Ishikawa (cell line): ENCODE measurements around the gene TTC38.

Source experiments
- CEBPB ChIP-seq: IDR thresholded peaks from 2 replicates; pipeline ENCODE4 v1.6.1; 2012
- CREB1 ChIP-seq: IDR thresholded peaks from 2 replicates; pipeline ENCODE4 v1.6.1; 2012; ENCODE audit warnings: low read depth
- EGR1 ChIP-seq: IDR thresholded peaks from 2 replicates; pipeline ENCODE4 v1.6.1; 2012
- EP300 ChIP-seq: IDR thresholded peaks from 2 replicates; pipeline ENCODE4 v1.6.1; 2012; ENCODE audit warnings: borderline replicate concordance
- FOXM1 ChIP-seq: IDR thresholded peaks from 2 replicates; pipeline ENCODE4 v1.6.1; 2012; ENCODE audit warnings: low read depth, borderline replicate concordance
- NFIC ChIP-seq: IDR thresholded peaks from 2 replicates; pipeline ENCODE4 v1.6.1; 2012
- RAD21 ChIP-seq: IDR thresholded peaks from 2 replicates; pipeline ENCODE4 v1.6.1; 2012; ENCODE audit warnings: low read depth
- TAF1 ChIP-seq: IDR thresholded peaks from 2 replicates; pipeline ENCODE4 v1.6.1; 2012; ENCODE audit warnings: low read depth, mild to moderate bottlenecking
- TCF12 ChIP-seq: IDR thresholded peaks from 2 replicates; pipeline ENCODE4 v1.6.1; 2012; ENCODE audit warnings: low read depth
- TEAD4 ChIP-seq: IDR thresholded peaks from 2 replicates; pipeline ENCODE4 v1.6.1; 2012
- YY1 ChIP-seq: IDR thresholded peaks from 2 replicates; pipeline ENCODE4 v1.6.1; 2012; ENCODE audit warnings: low read depth
- ZBTB7A ChIP-seq: IDR thresholded peaks from 2 replicates; pipeline ENCODE4 v1.6.1; 2012; ENCODE audit warnings: low read depth
- TF ChIP-seq, protein P1 (sequence below): IDR thresholded peaks from 2 replicates; pipeline ENCODE4 v1.6.1; 2012; ENCODE audit warnings: low read depth, mild to moderate bottlenecking
- TF ChIP-seq, protein P2 (sequence below): IDR thresholded peaks from 2 replicates; pipeline ENCODE4 v1.6.1; 2012
- TF ChIP-seq, protein P3 (sequence below): IDR thresholded peaks from 2 replicates; pipeline ENCODE4 v1.6.1; 2012

TTC38 gene

DNA sequence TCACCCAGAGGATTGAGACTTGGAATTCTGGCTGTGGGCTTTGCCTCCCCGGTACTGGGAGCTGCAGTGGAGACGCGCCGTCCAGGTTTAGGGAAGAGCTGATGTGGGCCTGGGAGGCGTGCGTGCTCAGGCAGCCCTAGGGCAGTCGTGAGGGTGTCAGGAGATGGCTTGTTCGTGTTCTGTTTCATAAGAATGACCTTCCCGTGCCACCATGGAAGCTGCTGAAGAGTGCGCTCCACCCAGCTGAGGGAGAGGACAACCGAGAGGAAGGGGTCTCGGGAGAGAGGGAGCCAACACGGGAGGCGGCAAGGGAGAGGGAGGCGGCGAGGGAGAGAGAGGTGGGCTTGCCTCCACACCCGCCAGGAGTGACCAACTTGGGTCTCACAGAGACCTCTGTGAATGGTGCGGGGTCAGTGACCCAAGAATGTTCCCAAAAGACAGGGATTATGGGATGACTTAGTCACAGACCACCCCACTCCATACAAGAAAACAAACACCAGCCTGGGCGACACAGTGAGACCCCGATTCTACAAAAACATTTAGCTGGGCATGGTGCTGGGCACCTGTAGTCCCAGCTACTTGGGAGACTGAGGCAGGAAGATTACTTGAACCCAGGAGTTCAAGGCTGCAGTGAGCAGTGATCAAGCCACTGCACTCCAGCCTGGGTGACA lies 53.0 kb downstream of the TTC38 start:
- TF ChIP-seq, protein P1, sequence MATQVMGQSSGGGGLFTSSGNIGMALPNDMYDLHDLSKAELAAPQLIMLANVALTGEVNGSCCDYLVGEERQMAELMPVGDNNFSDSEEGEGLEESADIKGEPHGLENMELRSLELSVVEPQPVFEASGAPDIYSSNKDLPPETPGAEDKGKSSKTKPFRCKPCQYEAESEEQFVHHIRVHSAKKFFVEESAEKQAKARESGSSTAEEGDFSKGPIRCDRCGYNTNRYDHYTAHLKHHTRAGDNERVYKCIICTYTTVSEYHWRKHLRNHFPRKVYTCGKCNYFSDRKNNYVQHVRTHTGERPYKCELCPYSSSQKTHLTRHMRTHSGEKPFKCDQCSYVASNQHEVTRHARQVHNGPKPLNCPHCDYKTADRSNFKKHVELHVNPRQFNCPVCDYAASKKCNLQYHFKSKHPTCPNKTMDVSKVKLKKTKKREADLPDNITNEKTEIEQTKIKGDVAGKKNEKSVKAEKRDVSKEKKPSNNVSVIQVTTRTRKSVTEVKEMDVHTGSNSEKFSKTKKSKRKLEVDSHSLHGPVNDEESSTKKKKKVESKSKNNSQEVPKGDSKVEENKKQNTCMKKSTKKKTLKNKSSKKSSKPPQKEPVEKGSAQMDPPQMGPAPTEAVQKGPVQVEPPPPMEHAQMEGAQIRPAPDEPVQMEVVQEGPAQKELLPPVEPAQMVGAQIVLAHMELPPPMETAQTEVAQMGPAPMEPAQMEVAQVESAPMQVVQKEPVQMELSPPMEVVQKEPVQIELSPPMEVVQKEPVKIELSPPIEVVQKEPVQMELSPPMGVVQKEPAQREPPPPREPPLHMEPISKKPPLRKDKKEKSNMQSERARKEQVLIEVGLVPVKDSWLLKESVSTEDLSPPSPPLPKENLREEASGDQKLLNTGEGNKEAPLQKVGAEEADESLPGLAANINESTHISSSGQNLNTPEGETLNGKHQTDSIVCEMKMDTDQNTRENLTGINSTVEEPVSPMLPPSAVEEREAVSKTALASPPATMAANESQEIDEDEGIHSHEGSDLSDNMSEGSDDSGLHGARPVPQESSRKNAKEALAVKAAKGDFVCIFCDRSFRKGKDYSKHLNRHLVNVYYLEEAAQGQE: no peak
- TF ChIP-seq ZBTB7A: no peak
- no peak for TF ChIP-seq TEAD4
- no peak for TF ChIP-seq CEBPB
- TF ChIP-seq, protein P2, sequence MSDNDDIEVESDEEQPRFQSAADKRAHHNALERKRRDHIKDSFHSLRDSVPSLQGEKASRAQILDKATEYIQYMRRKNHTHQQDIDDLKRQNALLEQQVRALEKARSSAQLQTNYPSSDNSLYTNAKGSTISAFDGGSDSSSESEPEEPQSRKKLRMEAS: no peak
- no peak for TF ChIP-seq TCF12
- no peak for TF ChIP-seq FOXM1
- no peak for TF ChIP-seq TAF1

DNA sequence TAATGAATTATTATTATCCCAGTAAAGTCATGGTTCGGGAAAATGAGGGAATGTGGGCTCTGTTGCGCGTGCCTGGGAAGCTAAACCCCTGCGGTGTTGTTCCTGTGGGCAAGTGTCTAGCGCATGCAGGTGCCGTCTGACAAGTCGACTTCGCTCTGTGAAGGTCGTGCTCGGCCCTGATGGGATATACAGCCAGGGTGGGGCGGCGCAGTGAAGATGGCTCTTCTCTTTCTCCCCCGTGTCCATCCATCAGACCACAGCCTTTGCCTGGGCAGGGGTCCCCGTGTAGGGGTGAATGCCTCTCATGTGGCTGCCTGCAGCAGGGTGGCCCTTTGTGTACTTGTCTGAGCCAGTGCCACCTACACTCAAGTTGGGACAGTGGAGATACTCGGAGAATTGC lies 54.9 kb downstream of the TTC38 start:
- TF ChIP-seq TEAD4 (no peak), NFIC (no peak), CEBPB (no peak), YY1 (no peak), FOXM1 (no peak), EP300 (no peak)
- TF ChIP-seq, protein P2: no peak

DNA sequence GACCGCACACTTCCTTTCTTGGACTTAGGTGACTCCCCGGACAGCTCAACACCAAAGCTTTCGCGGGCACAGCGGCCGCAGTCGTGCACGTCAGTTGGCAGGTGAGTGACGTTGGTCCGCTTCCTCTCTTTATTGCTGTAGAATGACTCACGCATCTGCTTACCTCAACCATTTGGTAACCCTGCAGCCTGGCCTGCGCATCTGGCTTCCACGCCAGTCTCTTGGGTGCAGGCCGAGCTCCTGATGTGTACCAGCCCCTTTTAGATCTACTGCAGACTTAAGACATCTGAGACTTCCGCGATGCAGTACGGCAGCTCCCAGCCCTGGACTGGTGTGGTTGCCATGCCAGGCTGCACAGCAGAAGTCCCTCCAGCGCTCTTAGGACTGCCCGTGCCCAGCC lies 55.4 kb downstream of the TTC38 start:
- no peak for TF ChIP-seq RAD21

DNA sequence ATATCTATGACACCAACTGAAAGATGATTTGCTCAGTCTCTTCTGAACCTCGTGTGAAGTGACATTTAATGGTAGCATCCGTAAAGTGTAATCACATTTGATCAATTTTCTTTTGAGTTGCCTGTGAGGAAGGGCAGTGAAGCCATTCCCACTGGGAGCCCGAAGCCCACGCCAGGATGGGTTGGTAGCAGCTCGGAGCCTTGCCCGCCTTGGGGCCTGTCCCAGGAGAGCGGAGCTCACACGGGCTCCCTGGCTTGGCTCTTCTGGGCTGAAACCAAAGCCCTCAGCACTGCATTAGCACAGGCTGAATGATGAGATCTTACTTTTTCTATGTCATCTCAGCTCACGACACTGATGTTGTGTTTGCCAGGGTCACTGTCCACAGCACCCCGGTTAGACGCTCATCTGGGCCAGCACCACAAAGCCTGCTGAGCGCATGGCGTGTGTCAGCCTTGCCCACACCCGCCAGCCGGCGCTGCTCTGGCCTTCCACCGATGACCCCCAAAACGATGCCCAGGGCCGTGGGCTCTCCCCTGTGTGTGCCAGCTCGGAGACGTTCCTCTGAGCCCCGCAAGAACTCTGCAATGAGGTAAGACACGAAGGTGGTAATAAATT lies 58.4 kb downstream of the TTC38 start:
- TF ChIP-seq YY1 (no peak), CREB1 (no peak), RAD21 (no peak), TAF1 (no peak), EGR1 (no peak), ZBTB7A (no peak)

DNA sequence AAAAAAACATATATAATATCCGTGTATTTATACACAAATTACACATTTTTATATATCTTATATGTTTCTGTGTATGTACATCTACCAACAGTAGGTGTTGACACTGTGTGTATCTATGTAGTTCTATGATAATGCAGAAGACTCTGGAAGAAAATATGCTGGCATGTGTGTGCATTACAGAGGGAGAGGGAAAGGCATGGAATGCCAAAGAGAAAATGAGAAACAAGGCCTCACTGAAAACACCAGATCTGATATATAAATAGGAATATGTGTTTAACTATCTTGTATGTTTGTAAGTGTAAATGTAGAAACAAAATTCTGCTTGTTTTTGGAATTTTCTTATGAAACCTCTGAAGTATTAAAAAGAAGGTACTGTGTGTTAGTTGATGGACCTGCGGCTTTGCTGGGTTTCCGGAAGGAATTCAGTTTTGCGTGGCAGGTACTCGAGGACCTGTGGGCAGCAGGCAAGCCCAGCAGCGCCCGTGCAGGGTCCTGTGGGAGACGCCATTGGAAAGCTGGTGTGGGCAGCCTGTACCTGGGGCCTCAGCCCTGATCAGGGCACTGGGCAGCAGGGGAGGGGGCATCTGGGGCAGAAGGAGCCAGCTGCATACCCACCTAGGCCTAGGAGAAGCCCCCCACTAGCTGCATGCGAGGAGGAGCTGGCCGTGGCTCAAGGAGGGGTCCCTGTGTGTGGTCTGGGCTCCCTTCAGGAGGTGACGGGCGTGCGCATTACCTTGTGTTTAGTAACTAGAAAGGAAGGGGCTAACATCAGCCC lies 60.1 kb downstream of the TTC38 start:
- TF ChIP-seq CEBPB (no peak), ZBTB7A (no peak), EP300 (no peak)
- TF ChIP-seq, protein P3, sequence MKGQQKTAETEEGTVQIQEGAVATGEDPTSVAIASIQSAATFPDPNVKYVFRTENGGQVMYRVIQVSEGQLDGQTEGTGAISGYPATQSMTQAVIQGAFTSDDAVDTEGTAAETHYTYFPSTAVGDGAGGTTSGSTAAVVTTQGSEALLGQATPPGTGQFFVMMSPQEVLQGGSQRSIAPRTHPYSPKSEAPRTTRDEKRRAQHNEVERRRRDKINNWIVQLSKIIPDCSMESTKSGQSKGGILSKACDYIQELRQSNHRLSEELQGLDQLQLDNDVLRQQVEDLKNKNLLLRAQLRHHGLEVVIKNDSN: no peak
- TF ChIP-seq, protein P2: no peak

DNA sequence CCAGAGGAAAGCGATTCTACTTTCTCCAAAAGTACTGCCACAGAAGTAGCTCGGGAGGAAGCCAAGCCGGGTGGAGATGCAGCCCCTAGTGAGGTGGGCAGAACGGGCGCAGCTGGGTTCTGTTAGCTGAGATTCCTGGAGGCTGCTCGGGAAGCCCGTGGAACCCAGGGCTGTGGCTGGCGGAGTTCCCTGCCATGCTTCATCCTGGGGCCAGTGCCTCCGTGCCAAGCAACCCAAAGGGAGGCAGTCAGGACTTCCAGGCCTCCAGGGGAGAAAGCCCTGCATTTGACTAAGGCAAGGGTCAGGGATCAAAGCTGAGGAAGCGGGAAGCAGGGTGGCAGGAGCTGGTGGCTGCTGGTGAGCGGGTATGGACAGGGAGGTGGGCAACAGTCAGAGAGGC lies 61.0 kb downstream of the TTC38 start:
- no peak for TF ChIP-seq CREB1
- no peak for TF ChIP-seq EP300
- TF ChIP-seq TEAD4: no peak
- TF ChIP-seq, protein P3: no peak
- TF ChIP-seq TAF1: no peak
- TF ChIP-seq TCF12: no peak
- no peak for TF ChIP-seq NFIC
- TF ChIP-seq FOXM1: no peak
- TF ChIP-seq RAD21: no peak
- no peak for TF ChIP-seq YY1
- no peak for TF ChIP-seq CEBPB
- TF ChIP-seq, protein P1: no peak
- no peak for TF ChIP-seq ZBTB7A
- TF ChIP-seq, protein P2: no peak
- no peak for TF ChIP-seq EGR1
